EH (cell line): ENCODE data around the gene HOATZ.
A peak's percentile ranks its signal among the peaks of the same experiment; 100 is the strongest.

Experiments
- DNase-seq: peaks from one replicate; pipeline ENCODE4 v3.0.0-alpha.2; 2015; ENCODE audit warnings: low read depth

The HOATZ gene

DNA sequence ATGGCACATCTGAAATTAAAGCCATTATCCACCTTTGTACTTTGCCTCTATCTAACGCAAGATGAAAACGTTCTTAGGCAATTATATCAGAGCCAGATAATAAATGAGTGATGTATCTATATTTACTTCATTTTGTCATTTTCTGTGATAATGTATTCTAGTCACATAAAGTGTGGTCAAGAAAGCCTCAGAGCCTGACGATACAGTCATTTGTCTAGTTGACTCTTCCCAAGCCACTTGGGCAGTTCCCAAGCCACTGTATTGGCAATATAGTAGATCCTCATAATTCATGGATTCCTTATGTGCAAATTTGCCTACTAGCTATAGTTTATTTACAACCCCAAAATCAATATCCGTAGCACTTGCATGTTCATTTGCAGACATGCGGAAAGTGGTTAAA lies 7.8 kb downstream of the HOATZ start:
- DNase-seq, result no peak

DNA sequence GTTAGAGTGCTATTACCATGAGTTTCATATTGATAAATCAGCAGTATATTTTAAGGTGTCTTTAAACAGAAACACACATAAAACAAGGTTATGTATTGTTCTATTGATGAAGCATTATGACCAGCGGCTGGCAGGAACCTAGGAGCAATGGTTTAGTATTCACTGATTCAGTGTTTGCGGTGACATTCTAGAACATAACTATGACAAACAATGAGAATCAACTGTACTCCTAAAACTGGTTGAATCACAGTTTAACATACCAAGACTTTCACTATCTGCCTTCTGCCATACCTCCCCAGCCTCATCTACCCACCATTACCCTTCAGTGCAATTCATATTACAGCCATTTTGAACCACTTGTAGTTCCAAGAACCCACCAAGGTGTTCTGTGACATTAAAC lies 8.8 kb downstream of the HOATZ start:
- DNase-seq, result no peak

DNA sequence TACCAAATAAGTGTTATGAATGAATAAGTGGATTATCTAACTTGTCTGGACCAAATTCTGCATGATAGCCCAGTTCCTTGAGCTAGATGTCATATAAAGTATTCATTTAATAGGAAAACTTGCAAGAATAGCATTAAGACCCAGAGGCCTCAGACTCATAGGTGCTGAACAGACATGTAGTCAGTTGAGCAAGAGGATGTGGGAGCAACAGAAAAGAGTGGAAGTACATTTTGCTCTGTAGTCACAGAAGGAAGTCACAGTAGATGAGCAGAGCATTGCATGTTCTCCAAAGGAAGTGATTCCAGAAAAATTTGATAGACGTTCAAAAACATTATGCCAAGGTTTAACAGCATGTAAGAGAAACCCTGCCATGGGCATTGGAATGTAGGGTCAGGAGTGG lies 9.5 kb downstream of the HOATZ start:
- no peak for DNase-seq

DNA sequence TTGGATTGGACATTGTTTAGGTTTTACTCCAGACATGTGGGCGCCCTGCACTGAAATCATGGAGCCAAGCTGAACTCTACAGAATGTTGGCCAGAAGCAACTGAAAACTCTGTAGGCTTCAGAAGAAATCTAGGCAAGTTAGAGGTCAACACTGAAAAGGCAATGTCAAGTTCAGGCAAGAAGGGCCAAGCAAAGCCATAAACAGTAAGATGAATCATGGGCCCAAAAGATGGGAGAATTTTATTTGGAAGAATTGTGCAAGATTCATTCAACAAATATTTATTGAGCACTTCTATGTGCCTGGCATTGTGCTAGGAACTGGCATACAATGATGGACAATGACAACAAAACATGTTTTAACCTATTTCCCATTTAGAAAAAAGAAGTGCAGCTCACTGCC lies 10.9 kb downstream of the HOATZ start:
- no peak for DNase-seq

DNA sequence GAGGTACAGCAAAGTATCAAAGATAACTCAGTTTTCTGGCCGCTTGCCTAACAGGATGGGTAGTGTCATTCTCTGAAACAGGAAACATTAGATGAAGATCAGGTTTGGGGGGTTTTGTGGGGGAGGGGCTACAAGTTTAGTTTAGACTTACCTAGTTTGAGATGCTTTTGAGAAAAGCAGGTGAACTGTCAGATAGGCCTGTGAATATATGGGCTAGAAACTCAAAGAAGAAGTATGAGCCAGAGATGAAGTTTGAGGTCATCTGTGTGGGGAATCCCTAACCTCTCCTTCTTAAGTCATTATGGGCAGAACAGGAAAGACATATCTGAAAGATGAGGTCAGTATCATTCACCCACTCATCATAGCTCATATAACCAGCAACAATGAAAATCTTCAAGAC lies 11.9 kb downstream of the HOATZ start:
- DNase-seq, result peak; percentile 82

DNA sequence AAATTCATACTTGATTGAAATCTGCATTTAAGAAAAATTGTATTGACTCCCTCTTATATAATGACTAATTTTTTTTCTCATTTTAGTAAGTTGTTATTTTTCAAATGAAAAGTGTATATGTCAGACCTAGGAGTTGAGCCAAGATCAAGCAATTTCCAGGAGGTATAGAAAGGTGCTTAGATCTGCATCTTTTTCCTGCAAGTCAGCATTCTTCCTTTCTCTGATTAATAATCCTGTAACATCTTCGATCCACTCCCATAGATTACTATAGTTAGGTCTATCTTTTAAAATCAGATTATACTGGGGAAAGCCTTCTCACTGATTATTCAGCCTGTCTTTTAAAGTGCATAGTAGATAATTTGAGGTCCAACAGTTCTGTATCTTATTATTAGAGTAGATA lies 12.7 kb downstream of the HOATZ start:
- no peak for DNase-seq

DNA sequence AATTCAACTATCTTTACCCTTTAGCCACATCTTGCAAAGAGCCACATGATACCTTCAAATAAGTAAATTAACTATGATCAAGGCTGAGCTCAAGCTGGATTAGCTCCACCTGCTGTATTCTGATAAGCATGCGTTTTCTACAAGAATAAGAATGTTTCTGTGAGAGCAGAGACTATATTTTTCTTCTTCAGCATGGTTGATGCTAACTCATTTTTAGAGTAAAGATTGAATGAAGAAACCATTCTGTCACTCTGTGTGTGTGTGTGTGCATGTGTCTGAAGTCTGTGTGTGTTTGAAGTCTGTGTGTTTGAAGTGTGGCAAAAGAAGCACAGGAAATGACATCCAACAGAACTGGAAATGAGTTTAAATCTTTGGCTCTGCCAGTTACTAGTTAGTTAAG lies 14.0 kb downstream of the HOATZ start:
- DNase-seq, result peak; percentile 18

DNA sequence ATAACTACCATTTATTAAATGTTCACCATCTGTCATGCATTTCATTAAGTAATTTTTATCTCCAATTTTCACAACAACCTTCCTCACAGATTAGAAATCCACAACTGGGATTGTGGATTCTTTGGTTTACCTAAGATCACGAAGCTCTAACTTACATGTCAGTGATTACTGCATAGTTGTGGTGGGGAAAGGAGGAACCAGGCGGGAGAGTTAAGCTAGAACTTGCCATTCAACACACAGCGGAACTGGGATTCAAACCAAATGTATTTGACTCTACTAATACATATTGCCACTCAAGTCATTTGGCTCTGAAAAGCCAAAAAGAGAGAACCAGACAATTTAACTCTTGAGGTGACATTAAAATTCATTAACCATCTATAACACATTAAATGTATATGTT lies 15.5 kb downstream of the HOATZ start:
- peak; percentile 30 for DNase-seq

DNA sequence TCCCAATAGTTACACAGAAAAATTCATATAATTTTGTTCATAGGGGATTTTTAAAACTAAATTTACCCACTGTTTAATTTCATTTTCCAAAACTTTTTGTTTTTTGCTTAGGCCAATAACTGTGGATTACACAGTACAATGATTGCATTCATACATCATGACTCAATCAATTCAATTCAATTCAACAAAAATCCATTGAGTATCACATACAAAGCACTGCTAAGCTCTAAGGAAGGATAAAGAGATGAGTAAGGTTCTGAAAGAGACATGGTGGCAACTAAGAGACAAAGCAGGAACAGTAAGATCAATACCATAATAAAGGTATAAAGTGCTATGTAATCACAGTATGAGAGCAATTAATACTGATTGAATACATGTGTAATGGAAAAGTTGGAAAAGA lies 16.6 kb downstream of the HOATZ start:
- peak; percentile 38 for DNase-seq

DNA sequence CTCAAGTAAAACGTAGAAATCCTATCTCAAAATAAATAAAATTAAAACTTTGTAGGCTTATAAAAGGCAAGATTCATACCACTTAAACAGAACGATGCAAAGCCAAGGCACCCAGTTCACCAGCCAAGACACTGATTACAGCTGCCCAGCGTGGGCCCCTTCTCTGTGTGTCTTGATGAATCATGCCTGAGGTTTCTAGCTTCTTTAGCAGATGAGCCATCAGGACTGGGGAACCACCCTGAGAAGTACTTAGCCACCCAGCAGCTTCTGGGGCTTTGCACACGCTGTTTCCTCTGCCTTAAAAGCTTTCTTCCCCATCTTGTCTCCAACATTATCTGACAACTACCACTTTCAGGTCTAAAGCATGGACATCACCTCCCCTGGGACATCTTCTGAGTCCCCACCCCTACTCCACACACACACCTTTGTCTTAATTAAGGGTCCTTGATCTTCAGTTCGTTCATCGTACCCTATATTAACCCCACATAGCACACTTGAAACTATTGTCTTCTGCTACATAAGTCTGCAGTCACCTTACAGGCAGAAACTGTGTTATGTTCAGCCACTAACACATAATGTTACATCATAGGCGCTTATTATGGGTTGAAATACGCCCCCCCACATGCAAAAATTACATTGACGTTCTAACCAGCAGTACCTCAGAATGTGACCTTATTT lies 17.2 kb downstream of the HOATZ start:
- peak; percentile 93 for DNase-seq

DNA sequence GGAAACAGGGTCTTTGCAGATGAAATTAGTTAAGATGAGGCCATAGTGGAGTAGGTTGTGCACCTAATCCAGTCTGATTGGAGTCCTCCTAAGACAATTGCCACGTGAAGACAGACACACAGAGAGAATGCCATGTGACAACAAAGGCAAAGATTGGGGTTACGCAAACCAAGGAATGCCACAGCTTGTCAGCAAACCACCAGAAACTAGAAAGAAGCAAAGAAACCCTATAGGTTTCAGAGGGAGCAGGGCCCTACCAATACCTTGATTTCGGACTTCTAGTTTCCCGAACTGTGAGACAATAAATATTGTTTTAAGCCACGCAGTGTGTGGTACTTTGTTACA lies 17.8 kb downstream of the HOATZ start:
- DNase-seq, result peak; percentile 23

DNA sequence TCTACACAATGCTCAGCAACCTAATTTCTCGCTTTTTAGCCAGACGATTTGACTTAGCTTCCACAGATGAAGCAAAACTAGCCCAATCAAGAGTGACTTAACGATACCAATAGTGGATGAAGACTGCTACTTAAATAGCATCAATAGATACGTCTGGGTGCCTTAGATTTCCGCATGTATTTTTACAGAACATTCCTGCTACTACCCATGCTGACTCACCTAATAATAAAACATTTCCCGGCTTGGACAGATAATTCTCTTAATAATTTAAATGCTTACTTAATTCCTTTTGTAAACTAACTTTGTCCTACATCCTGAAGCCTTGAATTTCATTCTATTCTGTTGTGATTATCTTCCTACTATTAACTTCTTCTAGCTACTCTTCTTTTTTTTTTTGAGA lies 20.7 kb downstream of the HOATZ start:
- DNase-seq, result peak; percentile 61

DNA sequence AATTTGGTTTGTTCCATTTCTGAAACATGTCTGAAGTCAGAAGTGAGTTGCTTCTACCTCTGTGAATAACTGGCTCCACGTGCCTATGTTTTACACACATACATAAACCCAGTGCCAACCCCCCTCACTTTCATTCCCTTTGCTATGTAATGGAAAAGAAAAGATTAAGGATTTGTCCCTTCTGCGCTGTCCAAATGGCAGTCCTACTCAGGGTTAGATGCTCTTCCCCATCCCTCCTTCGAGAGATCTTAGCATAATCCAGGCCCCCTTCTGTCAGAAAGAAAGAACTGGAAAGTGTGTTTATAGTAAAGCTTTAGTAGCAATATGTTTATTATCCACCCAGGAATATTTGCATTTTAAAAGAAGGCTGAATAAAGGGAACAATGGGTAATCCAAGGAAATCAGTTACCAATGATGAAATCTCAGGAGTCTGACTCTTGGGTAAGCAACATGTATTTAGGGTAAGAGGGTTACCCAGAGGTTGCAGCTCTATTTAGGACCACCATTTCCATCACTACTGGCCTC lies 22.8 kb downstream of the HOATZ start:
- DNase-seq, result no peak

DNA sequence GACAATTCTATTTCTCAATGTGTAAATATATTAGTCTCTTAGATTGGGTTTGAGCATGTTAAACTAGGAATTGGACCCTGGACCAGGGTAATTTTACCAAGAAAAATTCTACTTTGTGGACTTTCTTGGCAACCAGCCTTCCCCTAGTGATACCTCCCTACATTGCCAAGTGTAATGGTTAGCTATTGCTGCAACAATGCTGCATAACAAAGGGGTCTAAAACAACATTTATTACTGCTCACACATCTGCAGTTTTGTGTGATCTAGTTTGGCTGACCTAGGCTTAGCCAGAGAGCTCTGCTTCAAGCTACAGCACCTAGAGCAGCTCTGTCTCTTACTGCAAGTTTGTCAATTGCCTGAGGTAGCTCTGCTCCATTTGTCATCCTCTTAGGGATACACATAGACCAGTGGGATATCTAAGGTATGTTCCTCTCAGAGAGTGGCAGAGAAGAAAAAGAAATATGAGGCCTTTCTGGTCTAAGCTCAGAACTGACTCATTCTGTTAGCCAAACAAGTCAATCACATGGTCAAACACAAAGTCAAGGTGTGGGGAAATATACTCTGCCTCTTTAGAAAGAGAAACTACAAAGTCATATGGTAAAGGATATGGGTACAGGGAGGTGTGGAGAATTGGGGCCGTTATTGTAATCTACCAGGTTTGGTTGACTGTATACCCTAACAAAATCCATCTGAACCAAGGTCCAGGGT lies 24.0 kb downstream of the HOATZ start:
- peak; percentile 33 for DNase-seq

DNA sequence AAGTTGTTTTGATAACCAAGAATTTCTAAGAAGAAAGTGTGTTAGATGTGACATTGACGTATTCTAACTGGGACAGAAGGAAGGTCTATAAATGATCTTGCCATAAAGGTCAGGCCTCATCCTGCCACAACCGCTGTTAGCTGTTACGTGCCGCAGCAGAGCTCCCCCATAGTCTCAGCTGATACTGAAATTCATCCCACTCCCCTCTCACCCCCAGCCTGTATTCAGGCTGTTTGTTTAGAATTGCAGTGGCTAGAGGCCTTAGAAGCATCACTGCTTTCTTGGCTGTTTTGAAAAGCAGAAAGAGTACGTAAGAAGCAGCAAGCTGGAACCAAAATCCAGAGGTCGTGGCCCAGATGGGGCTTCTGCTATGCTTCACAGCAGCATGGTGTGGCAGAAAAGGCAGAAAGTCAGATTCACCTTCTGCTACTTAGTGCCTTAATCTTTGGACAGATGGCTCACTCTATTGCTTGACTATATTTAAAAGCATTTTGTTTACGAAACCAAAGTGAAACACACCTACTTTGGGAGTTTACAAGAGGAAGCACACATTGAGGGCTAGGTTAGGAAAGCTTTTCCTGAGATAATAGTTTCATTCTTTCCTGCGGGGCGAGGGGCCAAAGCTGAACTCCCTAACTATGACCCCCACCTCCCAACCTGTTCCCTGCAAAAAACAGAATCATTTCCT lies 25.0 kb downstream of the HOATZ start:
- DNase-seq, result no peak

DNA sequence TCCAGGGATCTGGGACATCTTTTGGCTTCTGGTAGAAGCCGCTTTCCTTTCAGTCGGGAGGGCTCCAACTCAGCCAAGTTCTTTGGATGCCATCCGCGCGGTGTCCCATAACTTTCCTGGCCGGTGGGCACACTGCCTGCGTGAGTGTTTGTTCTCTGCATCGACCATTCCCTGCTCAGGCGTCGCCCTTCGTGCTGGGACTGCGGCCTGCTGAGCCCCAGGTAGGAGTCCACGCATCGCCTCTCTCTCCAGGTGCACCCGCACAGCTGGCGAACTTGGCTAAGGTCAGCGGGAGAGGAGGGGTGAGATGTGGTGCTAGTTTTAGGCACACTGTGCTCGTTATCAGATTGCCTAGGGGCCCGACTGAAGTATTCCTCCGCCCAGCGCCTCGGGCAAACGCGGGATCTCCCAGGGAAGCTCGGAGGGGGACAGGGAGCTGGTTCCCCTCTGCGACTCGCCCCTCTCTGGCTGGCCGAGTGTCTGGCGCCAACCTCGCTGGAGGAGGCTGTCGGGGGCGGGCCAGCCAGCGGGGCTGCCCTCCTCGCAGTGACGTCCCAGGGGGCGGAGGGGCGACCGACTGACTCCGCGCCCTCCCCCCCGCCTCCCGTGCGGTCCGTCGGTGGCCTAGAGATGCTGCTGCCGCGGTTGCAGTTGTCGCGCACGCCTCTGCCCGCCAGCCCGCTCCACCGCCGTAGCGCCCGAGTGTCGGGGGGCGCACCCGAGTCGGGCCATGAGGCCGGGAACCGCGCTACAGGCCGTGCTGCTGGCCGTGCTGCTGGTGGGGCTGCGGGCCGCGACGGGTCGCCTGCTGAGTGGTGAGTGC lies 25.7 kb downstream of the HOATZ start, which contains the start of gene LAYN:
Gene LAYN, plus strand, starts transcription at position 607 of the 823 bp plus-strand sequence. Its CDS starts 124 bp downstream, at position 731.
- peak; percentile 87 for DNase-seq

DNA sequence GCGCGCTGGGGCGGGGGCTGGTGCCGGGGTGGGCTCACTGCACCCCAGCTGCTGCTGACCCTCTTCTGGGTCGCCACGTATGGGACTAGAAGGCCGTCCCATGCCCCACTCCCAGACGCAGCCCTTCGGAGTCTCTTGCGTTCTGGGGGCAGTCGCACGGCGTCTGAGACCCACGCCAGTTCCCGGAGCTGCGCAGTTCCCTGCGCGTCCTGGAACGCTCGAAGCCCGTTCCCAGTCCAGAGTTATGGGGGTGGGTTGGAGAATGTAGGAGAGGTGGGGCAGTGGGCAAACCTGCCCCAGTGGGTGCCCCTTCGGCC lies 26.3 kb downstream of the HOATZ start:
- DNase-seq, result no peak

DNA sequence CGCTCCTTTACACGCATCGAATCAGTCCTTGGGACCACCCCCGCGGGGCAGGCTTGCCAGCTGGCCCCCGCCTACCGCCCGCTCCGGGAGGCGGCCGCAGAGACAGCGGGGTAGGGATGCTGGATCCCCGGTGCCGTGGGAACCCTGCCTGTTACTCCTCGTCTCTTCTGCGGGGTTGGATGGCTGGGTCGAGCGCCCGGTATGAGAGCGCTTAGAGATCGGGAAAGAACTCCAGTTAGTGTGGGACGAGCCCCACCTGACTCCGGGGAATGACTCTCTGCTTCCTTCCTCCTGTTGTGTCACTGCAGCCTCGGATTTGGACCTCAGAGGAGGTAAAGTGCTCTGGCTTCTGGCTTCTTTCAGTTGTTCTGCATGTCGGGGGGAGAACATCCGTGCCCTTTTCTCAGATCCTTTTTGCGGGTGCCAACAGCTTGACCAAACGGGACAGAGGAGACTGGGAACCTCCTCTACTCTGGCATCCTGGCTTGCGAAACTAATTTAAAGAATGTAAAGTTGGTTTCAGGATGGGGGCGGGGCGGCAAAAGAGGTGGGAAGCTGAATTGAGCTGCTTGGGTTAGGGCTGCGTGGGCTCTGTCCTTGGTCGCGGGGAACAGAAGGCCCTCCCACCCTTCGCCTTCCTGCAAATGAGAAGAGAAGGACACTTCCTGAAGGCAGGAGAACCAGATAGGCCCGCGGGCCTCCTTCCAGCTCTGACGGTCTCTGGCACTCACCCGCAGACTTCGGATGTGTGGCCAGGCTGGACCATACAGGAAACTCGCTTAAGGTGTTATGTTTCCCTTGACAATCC lies 26.9 kb downstream of the HOATZ start:
- peak; percentile 98 for DNase-seq

DNA sequence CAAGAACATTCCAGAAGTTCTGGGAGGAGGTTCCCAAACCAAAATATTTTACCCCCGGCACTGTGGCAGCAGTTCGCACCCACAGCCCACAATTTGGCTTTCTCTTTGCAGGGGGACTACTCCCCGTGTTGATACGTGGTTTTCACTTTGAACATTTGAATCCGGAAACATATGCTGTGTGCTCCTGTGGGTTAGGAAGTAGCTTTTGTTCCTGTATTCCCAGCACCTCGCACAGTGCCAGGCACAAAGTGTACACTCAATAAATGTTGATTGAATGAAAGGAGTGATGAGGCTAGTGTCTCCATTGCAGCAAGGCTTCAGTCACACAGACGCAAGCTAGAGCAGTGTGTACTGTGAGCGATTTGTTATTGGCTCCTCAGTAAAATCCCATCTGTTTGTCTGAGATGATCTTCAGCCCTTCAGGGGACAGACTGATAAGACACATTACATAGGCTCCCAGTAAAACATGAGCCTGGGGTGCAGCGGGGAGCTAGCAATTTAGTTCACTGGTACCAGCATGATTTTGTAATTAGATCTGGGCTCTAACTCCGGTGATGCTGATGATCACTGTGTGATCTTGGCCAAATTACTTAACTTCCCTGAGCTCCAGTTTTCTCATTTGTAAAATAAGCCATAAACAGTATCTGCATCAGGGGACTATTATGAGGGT lies 28.2 kb downstream of the HOATZ start:
- DNase-seq, result no peak

DNA sequence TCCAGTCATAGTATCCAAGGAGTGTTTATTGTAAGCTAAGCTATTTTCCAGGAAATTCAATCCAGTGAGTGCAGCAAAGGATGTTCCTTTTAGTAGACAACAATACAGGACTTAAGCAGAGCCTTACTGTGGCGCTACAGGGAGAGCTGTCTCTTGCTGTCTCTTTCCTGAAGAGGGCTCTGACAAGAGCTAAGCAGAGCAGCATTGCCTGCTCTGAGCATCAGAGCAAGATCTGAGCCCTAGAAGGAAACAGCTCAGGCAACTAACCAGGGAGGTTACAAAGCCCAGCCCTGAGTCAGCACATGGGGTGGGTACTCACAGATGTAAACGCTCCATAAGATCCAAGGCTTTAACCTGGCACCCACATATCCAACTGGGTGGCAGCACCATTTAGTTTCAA lies 33.9 kb downstream of the HOATZ start:
- no peak for DNase-seq
